Activated CD8-positive, alpha-beta memory T cell treated with anti-CD3 and anti-CD28 coated beads for 36 hours (primary cell): ENCODE results near the gene GHDC. TPM values are rescaled to one million over a fixed set of nuclear protein-coding genes. Genes with fewer than 3 reads are reported as not detected.
"Not testable (repeated sequence)": the region's sequence is repeated elsewhere in the genome, so short reads cannot be mapped to it uniquely, and the experiment has no call there.

Source experiments
- CTCF ChIA-PET: fragments of 350-600 bp; sonication (Branson Sonifier 250); formaldehyde crosslinking; loops from one replicate; lab custom pipeline; 2021; ENCODE audit warnings: antibody characterized with exemption; lab: Charles Lee
- POLR2A ChIA-PET: fragments of 350-600 bp; sonication (Branson Sonifier 250); formaldehyde crosslinking; loops from one replicate; lab custom pipeline; 2021; ENCODE audit warnings: antibody characterized with exemption; lab: Charles Lee
- total RNA-seq, 2 experiments: library from RNA; stranded (reverse); gene quantifications; one replicate each; pipeline ENCODE4 v1.2.3, GENCODE V29; 2021

Gene GHDC
- 10 to 100 TPM; 19.2 to 20.0 TPM for total RNA-seq

DNA sequence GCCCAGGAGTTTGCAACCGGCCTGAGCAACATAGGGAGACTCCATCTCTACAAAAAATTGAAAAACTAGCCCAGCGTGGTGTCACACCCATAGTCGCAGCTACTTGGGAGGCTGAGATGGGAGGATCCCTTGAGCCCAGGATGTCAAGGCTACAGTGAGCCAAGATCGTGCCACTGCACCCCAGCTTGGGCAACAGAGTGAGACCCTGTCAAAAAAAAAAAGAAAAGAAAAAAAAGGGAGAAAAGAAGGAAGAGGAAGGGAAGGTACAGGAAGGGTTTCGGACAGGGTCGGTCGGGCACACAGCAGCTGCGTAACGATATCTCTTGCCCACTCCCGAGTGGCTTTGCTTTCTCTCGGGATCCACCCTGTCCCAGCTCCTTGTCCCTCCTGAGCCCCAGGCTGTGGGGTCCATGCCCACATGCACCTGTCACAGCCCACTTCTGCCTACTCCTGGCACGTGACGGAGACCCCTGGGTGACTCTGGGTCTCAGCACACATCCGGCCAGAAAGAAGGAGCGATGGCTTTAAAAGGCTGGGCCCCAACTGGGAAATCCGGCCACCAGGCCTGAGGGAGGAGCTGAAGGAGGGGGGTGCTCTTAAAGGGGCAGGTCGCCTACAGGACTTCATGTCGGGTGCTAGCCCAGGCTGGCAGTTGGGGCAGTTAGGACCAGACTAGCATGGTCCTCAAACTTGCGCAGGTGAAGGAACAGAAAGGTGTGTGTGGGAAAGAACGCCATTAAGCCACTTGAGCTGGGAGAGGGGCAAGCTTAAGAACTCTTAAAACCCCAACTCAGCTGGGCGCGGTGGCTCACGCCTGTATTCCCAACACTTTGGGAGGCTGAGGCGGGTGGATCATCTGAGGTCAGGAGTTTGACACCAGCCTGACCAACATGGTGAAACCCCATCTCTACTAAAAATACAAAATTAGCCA is at the start of gene GHDC:
GHDC (minus strand) TSS at position 526 of the 931 bp plus-strand sequence. CDS start 913 bp downstream, outside the sequence.
- ChIA-PET POLR2A (interaction anchor here (0.6 to 1.3 kb wide), 8 partner anchors 9 to 114 kb away, joined by 3 to 4 read pairs (median 3); partner anchors contain the start of genes HCRT and KCNH4), CTCF (interaction anchor here (0.7 to 3.7 kb wide), 5 partner anchors 9 to 122 kb away, joined by 3 to 15 read pairs (median 5); partner anchors contain the start of genes HCRT and KCNH4)

GRCh38 chr17:42243493-42243982 is 49.2 kb upstream of the GHDC start:
- CTCF ChIA-PET = no interaction called here
- POLR2A ChIA-PET = interaction anchor here (0.7 kb wide), 1 partner anchor 128 kb away, joined by 5 read pairs; no protein-coding TSS in a partner anchor

DNA sequence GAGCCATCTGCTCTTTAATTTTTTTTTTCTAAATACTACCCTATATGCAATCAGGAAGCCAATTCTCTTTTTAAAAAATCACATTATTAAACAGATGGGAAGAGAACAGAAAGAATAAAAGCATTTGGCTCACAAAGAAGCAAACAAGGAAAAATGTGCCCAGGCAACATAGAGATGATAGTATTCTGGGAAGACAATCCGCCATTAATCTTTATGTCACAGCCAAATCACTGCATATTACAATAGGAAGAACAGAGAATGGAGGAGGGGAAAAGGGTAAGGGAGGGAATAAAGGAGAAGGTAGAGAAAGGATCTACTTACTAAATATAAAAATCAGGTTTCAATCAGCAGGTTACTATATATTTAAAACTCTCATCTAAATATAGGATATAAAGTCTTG is 47.6 kb upstream of the GHDC start:
- ChIA-PET POLR2A (no interaction called here), CTCF (no interaction called here)

- POLR2A ChIA-PET, CTCF ChIA-PET: not testable (repeated sequence)
These were observed 46.6 kb upstream of the GHDC start for GRCh38 chr17:42240863-42241262.

GRCh38 chr17:42240201-42240600 is 45.9 kb upstream of the GHDC start:
- CTCF ChIA-PET = no interaction called here
- POLR2A ChIA-PET = no interaction called here

GRCh38 chr17:42239576-42239975 is 45.3 kb upstream of the GHDC start:
- CTCF ChIA-PET, POLR2A ChIA-PET: not testable (repeated sequence)

GRCh38 chr17:42236760-42237159 is 42.5 kb upstream of the GHDC start:
- POLR2A ChIA-PET = interaction anchor here (0.8 kb wide), 1 partner anchor 34 kb away, joined by 3 read pairs; no protein-coding TSS in a partner anchor
- CTCF ChIA-PET = interaction anchor here (2.7 kb wide), 1 partner anchor 14 kb away, joined by 9 read pairs; no protein-coding TSS in a partner anchor

DNA sequence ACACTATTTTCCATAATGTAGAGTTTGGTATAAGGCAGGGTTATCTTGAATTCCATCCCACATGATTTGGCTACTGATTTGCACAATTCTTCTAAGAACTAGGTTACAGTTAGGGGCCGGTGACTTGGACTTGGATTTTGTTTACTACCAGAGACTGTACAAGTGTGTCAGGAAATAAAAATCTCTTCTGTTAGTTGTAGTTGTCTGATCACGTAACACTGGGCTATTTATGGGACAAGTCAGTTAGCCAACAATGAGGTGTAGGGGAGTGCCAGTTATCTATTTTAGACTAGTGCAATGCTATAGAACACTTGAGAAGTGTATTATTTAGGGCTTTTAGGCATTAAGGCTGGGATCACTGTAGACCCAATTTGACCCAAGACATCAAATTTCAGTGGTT is 39.7 kb upstream of the GHDC start:
- CTCF ChIA-PET = no interaction called here
- POLR2A ChIA-PET = no interaction called here

GRCh38 chr17:42233156-42233555 is 38.9 kb upstream of the GHDC start:
- ChIA-PET CTCF (interaction anchor here (0.8 kb wide), 1 partner anchor 52 kb away, joined by 4 read pairs; the partner anchor contains the start of gene KCNH4), POLR2A (no interaction called here)

GRCh38 chr17:42230225-42230624 is 35.9 kb upstream of the GHDC start:
- POLR2A ChIA-PET = no interaction called here
- CTCF ChIA-PET = interaction anchor here (0.7 kb wide), 1 partner anchor 203 kb away, joined by 3 read pairs; no protein-coding TSS in a partner anchor

- ChIA-PET POLR2A (interaction anchor here (0.5 kb wide), 1 partner anchor 10 kb away, joined by 5 read pairs; no protein-coding TSS in a partner anchor), CTCF (interaction anchor here (1.1 kb wide), 1 partner anchor 11 kb away, joined by 4 read pairs; no protein-coding TSS in a partner anchor)
These were observed 33.8 kb upstream of the GHDC start for GRCh38 chr17:42227849-42228700.

DNA sequence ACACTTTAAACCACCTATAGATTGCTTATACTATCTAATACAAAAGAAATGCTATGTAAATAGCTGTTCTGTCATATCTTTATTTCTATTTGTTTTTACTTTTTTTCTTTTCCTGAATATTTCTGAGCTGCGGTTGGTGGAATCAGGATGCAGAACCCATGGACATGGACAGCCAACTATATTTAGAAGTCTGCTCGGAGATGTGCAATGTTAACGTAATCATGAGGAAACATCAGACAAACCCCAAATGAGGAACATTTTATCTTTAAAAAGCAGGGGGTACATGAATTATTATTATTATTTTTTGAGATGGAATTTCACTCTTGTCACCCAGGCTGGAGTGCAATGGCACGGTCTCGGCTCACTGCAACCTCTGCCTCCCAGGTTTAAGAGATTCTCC is 31.4 kb upstream of the GHDC start:
- CTCF ChIA-PET = no interaction called here
- POLR2A ChIA-PET = no interaction called here

DNA sequence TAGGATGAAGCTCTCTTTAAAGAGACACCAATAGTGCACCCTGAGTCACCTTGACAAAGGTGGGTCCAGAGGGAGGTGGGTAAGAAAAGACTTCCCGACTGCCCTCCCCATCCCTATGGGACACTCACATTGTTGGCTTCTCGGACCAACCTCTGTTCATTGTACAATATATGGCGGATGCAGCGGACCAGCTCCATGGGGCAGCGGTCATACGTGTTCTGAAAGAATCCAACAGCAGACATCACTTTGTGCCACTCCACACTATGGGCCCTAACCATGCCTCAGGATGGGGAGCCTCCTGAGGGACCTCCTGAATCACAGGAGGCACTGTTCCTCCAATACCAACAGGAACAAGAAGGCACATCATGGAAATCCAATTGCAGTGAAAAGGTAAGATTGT is 30.4 kb upstream of the GHDC start:
- CTCF ChIA-PET = interaction anchor here (1.3 kb wide), 1 partner anchor 22 kb away, joined by 3 read pairs; no protein-coding TSS in a partner anchor
- POLR2A ChIA-PET = no interaction called here

- ChIA-PET CTCF (interaction anchor here (0.5 to 2.8 kb wide), 28 partner anchors 9 to 204 kb away, joined by 3 to 19 read pairs (median 4); partner anchors contain the start of genes GHDC, STAT5A and STAT5B), POLR2A (interaction anchor here (0.6 to 1.5 kb wide), 3 partner anchors 26 to 154 kb away, joined by 4 to 8 read pairs (median 8); partner anchors contain the start of gene STAT5A)
These were observed 27.8 kb upstream of the GHDC start for GRCh38 chr17:42221886-42222745.

GRCh38 chr17:42219280-42219679 is 25.0 kb upstream of the GHDC start:
- CTCF ChIA-PET, POLR2A ChIA-PET: not testable (repeated sequence)

GRCh38 chr17:42214156-42214555 is 19.9 kb upstream of the GHDC start:
- CTCF ChIA-PET = interaction anchor here (0.7 to 1.3 kb wide), 3 partner anchors 8 to 108 kb away, joined by 3 to 4 read pairs (median 3); no protein-coding TSS in a partner anchor
- POLR2A ChIA-PET = no interaction called here

- POLR2A ChIA-PET = no interaction called here
- CTCF ChIA-PET = interaction anchor here (2.0 kb wide), 1 partner anchor 12 kb away, joined by 4 read pairs; no protein-coding TSS in a partner anchor
These were observed 18.1 kb upstream of the GHDC start for GRCh38 chr17:42212382-42212781.

DNA sequence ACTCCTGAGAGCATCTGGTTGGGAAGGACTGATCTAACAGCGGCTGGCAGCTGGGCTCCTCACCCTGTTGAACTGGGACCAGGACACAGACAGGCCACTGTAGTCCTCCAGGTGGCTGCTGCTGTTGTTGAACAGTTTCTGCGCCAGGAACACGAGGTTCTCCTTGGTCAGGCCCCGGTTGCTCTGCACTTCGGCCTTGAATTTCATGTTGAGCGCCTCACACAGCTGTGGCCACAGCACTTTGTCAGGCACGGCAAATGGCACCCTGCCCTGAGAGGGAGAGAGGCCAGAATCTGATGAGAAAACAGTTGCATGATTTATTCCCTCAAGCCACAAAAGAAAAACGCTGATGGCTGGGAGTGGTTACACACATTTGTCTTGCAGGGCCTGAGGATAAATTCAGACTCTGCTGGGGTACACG is 17.6 kb upstream of the GHDC start:
- CTCF ChIA-PET = interaction anchor here (2.0 kb wide), 1 partner anchor 11 kb away, joined by 4 read pairs; no protein-coding TSS in a partner anchor
- POLR2A ChIA-PET = not testable (repeated sequence)
